CD4-positive, alpha-beta T cell treated with Interleukin-15 for 1 hour (primary cell): Measurements from ENCODE around the gene PRELID2.
"Not testable (repeated sequence)": the region's sequence is repeated elsewhere in the genome, so short reads cannot be mapped to it uniquely, and the experiment has no call there.

Experiments used
- DNase-seq: peaks from one replicate; pipeline ENCODE4 v3.0.0-alpha.2; 2020

The PRELID2 gene

DNA sequence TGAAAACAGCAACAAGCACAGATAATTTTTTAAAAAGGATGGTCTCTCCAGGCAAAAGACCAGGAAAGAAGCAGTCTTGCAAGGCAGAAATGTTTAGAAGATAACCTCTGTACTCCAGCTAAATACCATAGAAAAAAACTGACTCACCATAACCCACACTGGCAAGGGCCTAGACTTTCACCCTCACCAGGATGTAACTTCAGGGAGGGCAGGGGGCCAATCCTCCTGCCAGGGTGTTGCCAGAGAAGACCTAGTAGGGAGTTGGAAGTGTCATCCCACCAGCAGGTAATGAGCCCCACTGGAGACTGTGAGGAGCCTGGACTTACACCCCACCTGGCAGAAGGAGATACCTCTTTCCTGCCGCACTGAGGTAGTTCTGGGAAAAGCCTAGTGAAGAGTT lies 97.6 kb downstream of the PRELID2 start:
- no peak for DNase-seq

DNA sequence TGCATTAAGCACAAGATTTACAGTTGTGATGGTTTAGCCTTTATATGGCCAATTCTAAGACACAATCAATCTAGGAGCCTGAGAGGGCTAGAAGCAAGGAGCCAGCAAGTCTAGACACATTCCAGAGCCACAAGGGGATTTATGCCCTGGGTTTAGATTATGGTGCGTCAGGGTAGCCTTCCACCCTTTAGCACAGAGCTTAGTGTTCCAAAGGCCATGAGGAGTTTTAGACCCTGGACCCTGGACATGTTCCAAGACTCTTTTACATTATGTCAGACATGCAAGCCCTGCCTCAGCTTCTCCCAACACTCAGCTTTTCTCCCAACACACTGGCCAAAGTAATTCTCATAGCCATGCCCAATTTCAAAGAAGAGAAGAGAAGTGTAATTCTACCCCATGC lies 105.2 kb downstream of the PRELID2 start:
- not testable (repeated sequence) for DNase-seq

DNA sequence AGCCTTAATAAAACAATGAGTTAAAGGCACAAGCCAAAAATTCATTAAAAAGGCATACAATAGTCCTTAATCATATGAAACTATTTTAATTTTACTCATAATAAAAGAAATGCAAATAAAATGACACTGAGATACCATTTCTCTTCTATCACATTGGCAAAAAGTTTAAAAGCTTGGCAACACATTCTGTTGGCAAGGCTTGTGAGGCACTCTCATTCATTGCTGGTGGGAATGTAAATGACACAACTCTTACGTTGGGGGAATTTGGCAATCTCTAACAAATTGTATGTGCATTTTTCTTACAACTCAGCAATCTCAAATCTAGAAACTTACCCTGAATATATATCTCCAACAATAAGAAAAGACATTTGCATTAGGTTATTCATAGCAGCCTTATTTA lies 111.6 kb downstream of the PRELID2 start:
- DNase-seq = no peak

DNA sequence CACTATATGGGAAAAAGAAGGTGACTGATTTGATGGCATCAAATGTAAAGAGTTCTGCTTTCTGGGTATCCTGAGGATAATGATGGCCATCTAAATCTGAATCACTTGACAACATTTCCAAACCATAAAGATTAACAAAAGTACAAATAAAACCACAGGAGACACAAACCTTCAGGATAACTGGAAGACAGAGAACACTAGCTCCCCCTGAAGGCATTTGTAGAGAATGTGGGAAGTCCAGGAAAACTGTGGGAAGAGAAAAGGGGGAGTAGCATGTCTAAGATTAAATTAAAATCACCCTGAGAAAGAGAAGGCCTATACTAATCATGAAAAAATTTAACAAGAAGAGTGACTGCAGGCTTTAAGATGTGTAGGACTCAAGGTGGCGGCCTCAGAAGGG lies 116.2 kb downstream of the PRELID2 start:
- DNase-seq = no peak

DNA sequence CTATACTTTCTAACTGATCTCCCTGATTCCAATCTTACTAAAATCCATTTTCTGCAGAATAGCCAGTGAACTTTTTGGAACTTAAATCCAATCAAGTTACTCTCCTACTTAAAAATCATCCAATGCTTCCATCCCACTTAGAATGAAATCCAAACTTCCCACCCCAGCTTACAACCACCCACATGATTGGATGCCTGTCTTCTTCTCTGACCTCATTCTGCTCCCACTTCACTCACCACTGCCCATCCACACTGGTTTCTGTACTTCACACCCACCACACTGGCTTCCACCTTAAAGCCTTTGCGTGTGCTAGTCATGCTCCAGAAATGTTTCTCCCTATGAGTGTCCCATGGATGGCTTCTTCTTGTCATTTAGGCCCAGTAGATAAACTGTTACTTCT lies 119.7 kb downstream of the PRELID2 start:
- no peak for DNase-seq

DNA sequence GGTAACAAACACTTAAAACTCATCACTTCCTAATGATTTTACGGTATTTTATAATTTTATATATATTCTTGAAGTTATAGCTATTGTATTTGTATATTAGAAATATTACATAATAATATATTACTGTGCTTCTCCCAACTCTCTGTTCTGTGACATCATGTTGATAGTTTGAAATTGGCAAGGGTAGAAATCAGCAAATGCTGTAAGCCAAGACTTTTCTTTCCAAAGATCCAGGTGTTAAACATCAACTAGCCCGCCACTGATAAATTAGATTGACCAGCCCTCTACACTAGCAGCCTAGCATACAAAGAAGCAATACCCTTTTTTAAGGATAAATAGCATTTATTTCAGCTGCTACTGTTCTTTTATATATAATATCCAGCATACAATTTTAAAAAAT lies 122.9 kb downstream of the PRELID2 start:
- no peak for DNase-seq

DNA sequence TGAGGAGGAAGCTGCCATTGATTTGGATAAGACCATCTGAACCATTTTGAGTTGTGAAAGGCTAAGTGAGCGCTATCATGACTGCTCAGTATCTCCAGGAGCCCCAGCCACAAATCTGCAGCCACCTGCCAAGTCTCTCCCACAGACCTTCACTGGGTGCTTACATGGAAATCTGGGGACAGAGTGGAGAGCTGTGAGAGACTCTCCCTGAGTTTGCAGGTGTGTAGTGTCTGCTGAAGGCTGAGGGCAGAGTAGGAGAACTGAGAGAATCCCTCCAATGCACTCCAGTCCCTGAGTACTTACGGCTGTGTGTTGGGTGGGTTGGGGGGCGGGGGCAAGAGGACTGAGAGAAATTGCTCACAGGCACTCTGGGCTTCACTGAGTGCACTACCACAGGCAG lies 123.7 kb downstream of the PRELID2 start:
- DNase-seq = no peak
